ENCODE measurements around the gene PRKAG2.

Gene PRKAG2

DNA sequence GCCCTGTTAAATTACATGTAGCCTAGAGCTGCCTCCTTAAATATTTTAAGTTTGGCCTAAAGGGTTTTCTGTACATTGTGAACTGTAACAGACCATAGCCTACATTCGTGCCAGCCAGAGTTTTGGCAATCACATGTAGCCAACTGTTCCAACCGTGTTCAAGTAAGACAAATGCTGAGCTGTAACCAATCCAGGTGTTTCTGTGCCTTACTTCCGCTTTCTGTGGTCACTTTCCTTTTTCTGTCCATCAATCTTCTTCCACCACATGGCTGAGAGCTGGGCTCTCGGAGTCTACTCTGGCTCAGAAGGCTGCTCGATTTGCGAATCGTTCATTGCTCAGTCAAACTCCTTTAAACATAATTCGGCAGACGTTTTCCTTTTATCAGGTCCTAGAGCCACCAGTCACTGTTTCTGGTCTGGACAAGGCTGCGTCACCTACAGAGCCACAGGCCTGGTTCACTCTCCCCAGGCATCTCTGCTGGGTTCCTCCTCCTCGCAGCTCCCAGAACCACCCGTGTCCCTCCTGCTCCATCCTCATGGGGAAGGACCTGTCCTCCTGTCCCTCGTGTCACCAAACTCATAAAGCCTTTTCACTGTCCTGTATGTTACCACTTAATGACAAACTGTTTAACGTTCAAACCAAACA is 199.2 kb downstream of the PRKAG2 start:
- Histone ChIP-seq H3K4me3 (ENCODE audit: insufficient read depth, low read length, poor library complexity, severe bottlenecking) (no peak overlapping the region), H2AFZ (ENCODE audit: low read depth, low read length, severe bottlenecking) (no peak overlapping the region), H3K4me2 (ENCODE audit: low read depth, low read length, poor library complexity, severe bottlenecking) (no peak overlapping the region), H3F3A (ENCODE audit: insufficient read depth) (no peaks in the 10 kb centered on the region), H3K9ac (ENCODE audit: low read length) (no peak overlapping the region), H3K27ac (ENCODE audit: low read depth, low read length) (no peak overlapping the region), H3K36me3 (ENCODE audit: low read length) (no peaks in the 10 kb centered on the region), H3K9me3 (ENCODE audit: insufficient read depth, low read length) (no peaks in the 10 kb centered on the region), H3K9me2 (replicated peaks; ENCODE audit: insufficient read depth, low read length) (no peaks in the 10 kb centered on the region), H4K20me1 (ENCODE audit: low read depth, low read length) (no peaks in the 10 kb centered on the region), H3K79me2 (ENCODE audit: insufficient read depth, low read length) (no peaks in the 10 kb centered on the region), H3K27me3 (ENCODE audit: low read length) (no peaks in the 10 kb centered on the region)
- TF ChIP-seq, protein P1, sequence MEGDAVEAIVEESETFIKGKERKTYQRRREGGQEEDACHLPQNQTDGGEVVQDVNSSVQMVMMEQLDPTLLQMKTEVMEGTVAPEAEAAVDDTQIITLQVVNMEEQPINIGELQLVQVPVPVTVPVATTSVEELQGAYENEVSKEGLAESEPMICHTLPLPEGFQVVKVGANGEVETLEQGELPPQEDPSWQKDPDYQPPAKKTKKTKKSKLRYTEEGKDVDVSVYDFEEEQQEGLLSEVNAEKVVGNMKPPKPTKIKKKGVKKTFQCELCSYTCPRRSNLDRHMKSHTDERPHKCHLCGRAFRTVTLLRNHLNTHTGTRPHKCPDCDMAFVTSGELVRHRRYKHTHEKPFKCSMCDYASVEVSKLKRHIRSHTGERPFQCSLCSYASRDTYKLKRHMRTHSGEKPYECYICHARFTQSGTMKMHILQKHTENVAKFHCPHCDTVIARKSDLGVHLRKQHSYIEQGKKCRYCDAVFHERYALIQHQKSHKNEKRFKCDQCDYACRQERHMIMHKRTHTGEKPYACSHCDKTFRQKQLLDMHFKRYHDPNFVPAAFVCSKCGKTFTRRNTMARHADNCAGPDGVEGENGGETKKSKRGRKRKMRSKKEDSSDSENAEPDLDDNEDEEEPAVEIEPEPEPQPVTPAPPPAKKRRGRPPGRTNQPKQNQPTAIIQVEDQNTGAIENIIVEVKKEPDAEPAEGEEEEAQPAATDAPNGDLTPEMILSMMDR (IDR thresholded peaks at IDR 0.05; ENCODE audit: insufficient read depth, low read length, poor library complexity, severe bottlenecking) = no peak
- TF ChIP-seq EZH2phosphoT487 (conservative IDR thresholded peaks at IDR 0.05; ENCODE audit: low read length) = no peak

DNA sequence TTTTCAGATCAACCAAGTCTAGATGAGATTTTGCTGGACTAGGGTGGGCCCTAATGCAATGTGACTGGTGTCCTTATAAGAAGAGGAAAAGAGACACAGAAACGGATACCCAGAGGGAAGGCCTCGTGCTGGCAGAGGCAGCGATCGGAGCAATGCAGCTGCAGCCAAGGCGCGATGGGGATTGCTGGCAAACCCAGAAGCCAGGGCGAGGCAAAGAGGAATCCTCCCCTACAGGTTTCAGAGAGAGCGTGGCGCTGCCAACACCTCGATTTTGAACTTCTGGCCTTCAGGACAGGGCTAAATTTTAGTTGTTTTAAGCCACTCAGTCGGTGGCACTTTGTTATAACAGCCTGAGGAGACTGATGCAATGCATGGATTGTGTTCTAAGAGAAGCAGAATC is 200.2 kb downstream of the PRKAG2 start:
- Histone ChIP-seq H3K9me3 (ENCODE audit: insufficient read depth, low read length) (no peaks in the 10 kb centered on the region), H3K9me2 (replicated peaks; ENCODE audit: insufficient read depth, low read length) (no peaks in the 10 kb centered on the region), H3K9ac (ENCODE audit: low read length) (no peak overlapping the region), H2AFZ (ENCODE audit: low read depth, low read length, severe bottlenecking) (no peak overlapping the region), H3K27ac (ENCODE audit: low read depth, low read length) (no peak overlapping the region), H3K4me3 (ENCODE audit: insufficient read depth, low read length, poor library complexity, severe bottlenecking) (no peak overlapping the region), H3K27me3 (ENCODE audit: low read length) (no peaks in the 10 kb centered on the region), H3K4me2 (ENCODE audit: low read depth, low read length, poor library complexity, severe bottlenecking) (no peak overlapping the region), H3F3A (ENCODE audit: insufficient read depth) (no peaks in the 10 kb centered on the region), H4K20me1 (ENCODE audit: low read depth, low read length) (no peaks in the 10 kb centered on the region), H3K36me3 (ENCODE audit: low read length) (no peaks in the 10 kb centered on the region), H3K79me2 (ENCODE audit: insufficient read depth, low read length) (no peaks in the 10 kb centered on the region)
- TF ChIP-seq, protein P1 (IDR thresholded peaks at IDR 0.05; ENCODE audit: insufficient read depth, low read length, poor library complexity, severe bottlenecking) = no peak
- TF ChIP-seq EZH2phosphoT487 (conservative IDR thresholded peaks at IDR 0.05; ENCODE audit: low read length) = no peak

DNA sequence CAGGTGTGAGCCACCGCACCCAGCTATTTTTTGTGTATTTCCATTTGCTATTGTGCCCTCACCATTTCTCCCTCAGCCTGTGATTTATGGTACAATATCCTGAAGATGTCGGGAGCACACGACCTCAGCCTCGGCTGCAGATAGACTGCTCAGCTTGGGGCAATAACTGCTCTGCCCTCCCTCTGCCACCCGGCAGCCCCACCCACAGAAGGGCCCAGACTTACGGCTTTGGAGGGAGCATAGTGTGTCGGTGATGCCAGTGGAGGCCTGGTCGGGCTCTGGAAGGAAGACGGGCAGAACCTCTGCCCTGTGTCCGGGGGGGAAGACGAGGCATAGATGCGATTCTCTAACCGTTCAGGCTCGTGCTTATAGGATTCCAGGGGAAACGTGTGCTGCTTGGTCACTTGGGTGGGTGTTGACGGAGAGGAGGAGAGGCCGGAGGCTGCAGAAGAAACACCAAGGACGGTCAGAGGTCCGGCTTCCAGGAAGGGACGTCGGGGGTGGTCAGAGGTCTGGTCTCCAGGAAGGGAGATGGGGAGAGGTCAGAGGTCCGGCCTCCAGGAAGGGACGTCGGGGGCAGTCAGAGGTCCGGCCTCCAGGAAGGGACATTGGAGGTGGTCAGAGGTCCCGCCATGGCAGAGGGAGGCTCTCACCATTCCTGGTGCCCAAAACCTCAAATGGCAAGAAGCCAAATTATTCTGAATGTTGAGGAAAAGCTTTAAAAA is 201.6 kb downstream of the PRKAG2 start:
- no peaks in the 10 kb centered on the region for H3K79me2 ChIP-seq (ENCODE audit: insufficient read depth, low read length)
- no peaks in the 10 kb centered on the region for H3K9me2 ChIP-seq (replicated peaks; ENCODE audit: insufficient read depth, low read length)
- H3K36me3 ChIP-seq (ENCODE audit: low read length) = no peaks in the 10 kb centered on the region
- H2AFZ ChIP-seq (ENCODE audit: low read depth, low read length, severe bottlenecking) = no peak overlapping the region
- no peaks in the 10 kb centered on the region for H3K27me3 ChIP-seq (ENCODE audit: low read length)
- H3K27ac ChIP-seq (ENCODE audit: low read depth, low read length) = no peak overlapping the region
- no peaks in the 10 kb centered on the region for H3K9me3 ChIP-seq (ENCODE audit: insufficient read depth, low read length)
- H3F3A ChIP-seq (ENCODE audit: insufficient read depth) = no peaks in the 10 kb centered on the region
- H4K20me1 ChIP-seq (ENCODE audit: low read depth, low read length) = no peaks in the 10 kb centered on the region
- no peak overlapping the region for H3K4me3 ChIP-seq (ENCODE audit: insufficient read depth, low read length, poor library complexity, severe bottlenecking)
- H3K4me2 ChIP-seq (ENCODE audit: low read depth, low read length, poor library complexity, severe bottlenecking) = no peak overlapping the region
- H3K9ac ChIP-seq (ENCODE audit: low read length) = no peak overlapping the region
- no peak for TF ChIP-seq EZH2phosphoT487 (conservative IDR thresholded peaks at IDR 0.05; ENCODE audit: low read length)
- TF ChIP-seq, protein P1 (IDR thresholded peaks at IDR 0.05; ENCODE audit: insufficient read depth, low read length, poor library complexity, severe bottlenecking) = no peak
